B cell (primary cell): ENCODE measurements around the gene ZNF213. TPM values are rescaled to one million over a fixed set of nuclear protein-coding genes. Genes with fewer than 3 reads are reported as not detected.
A peak's percentile ranks its signal among the peaks of the same experiment; 100 is the strongest.

Experiments
- ATAC-seq: fragments of 200-7000 bp; cut with Tn5 transposase; one replicate; pipeline ENCODE4 v1.10.0; 2021; ENCODE audit warnings: low read depth, mild to moderate bottlenecking, moderate number of reproducible peaks, moderate library complexity
- CTCF ChIA-PET: fragments of 350-600 bp; sonication (Branson Sonifier 250); formaldehyde crosslinking; loops from one replicate; lab custom pipeline; 2021; ENCODE audit warnings: antibody characterized with exemption, inconsistent platforms; lab: Charles Lee
- POLR2A ChIA-PET: fragments of 350-600 bp; sonication (Branson Sonifier 250); formaldehyde crosslinking; loops from one replicate; lab custom pipeline; 2021; ENCODE audit warnings: antibody characterized with exemption; lab: Charles Lee
- DNase-seq: peaks from one replicate; pipeline ENCODE4 v3.0.0; 2013
- H2AFZ ChIP-seq: 2 replicates; pipeline ENCODE4 v1.6.1; 2012; ENCODE audit warnings: mild to moderate bottlenecking, low read depth, low read length; ENCODE audit not compliant: insufficient read depth, poor library complexity, severe bottlenecking
- H3K27ac ChIP-seq, 2 donors: 1 replicate in 1 of 2; 2 replicates in 1 of 2; pipeline ENCODE4 v1.5.1; 2012 to 2013; ENCODE audit warnings: low read length in 2 of 2, mild to moderate bottlenecking in 2 of 2, moderate library complexity in 1 of 2
- H3K27me3 ChIP-seq, 4 experiments: fragments of 200-600 bp in 1 of 4; sonication (generic) in 1 of 4; replicated peaks in 1 of 4; 1 replicate in 2 of 4; 2 replicates in 2 of 4; pipeline versions ENCODE4 v1.6.1 to v1.7.0; 2013 to 2016; ENCODE audit warnings: low read length in 3 of 4, mild to moderate bottlenecking in 2 of 4, mixed read lengths in 1 of 4, moderate library complexity in 1 of 4; ENCODE audit not compliant: insufficient read depth in 4 of 4, control insufficient read depth in 3 of 4; ENCODE audit errors: control extremely low read depth in 1 of 4
- H3K36me3 ChIP-seq, 2 experiments: replicated peaks in 1 of 2; 1 replicate in 1 of 2; 2 replicates in 1 of 2; pipeline versions ENCODE4 v1.6.1 to v1.7.1; 2013; ENCODE audit warnings: low read length in 1 of 2; ENCODE audit not compliant: insufficient read depth in 2 of 2, control insufficient read depth in 1 of 2; ENCODE audit errors: control extremely low read depth in 1 of 2, extremely low read depth in 1 of 2
- H3K4me1 ChIP-seq, 2 donors: fragments of 200-600 bp in 1 of 2; sonication (generic) in 1 of 2; 1 replicate in 1 of 2; 2 replicates in 1 of 2; pipeline versions ENCODE4 v1.5.1 to v1.6.1; 2013 to 2017; ENCODE audit warnings: low read length in 2 of 2; ENCODE audit not compliant: control insufficient read depth in 2 of 2, insufficient read depth in 2 of 2
- H3K4me2 ChIP-seq: replicated peaks from 2 replicates; pipeline ENCODE3; 2012; ENCODE audit warnings: mild to moderate bottlenecking, low read depth, low read length; ENCODE audit not compliant: poor library complexity, severe bottlenecking
- H3K4me3 ChIP-seq, 5 experiments: fragments of 200-600 bp in 1 of 5; sonication (generic) in 1 of 5; 1 replicate in 3 of 5; 2 replicates in 2 of 5; pipeline versions ENCODE4 v1.5.1 to v1.7.0; 2011 to 2016; ENCODE audit warnings: low read length in 4 of 5, mild to moderate bottlenecking in 4 of 5, low read depth in 2 of 5, control low read depth in 1 of 5, moderate library complexity in 1 of 5; ENCODE audit not compliant: insufficient read depth in 1 of 5; ENCODE audit errors: control extremely low read depth in 1 of 5, extremely low read depth in 1 of 5
- H3K79me2 ChIP-seq: fragments of 200-600 bp; sonication (generic); one replicate; pipeline ENCODE4 v1.6.0; 2016; ENCODE audit warnings: low read length; ENCODE audit not compliant: control insufficient read depth, insufficient read depth
- H3K9ac ChIP-seq: fragments of 200-600 bp; sonication (generic); 2 replicates; pipeline ENCODE4 v1.6.1; 2017; ENCODE audit warnings: mild to moderate bottlenecking, low read length, moderate library complexity
- H3K9me3 ChIP-seq, 3 donors: one replicate each; pipeline versions ENCODE4 v1.6.1 to v1.7.1; 2013; ENCODE audit warnings: low read length in 2 of 3; ENCODE audit not compliant: control insufficient read depth in 2 of 3, insufficient read depth in 1 of 3; ENCODE audit errors: control extremely low read depth in 1 of 3
- H4K20me1 ChIP-seq: 2 replicates; pipeline ENCODE4 v1.6.0; 2012; ENCODE audit warnings: mild to moderate bottlenecking, low read length; ENCODE audit not compliant: insufficient read depth, control insufficient read depth, poor library complexity, severe bottlenecking
- H3K27ac Mint-ChIP-seq: one replicate; pipeline ENCODE4 v1.8.0; 2021; ENCODE audit warnings: mixed read lengths
- H3K27me3 Mint-ChIP-seq: one replicate; pipeline ENCODE4 v1.8.0; 2021; ENCODE audit warnings: mixed read lengths
- H3K4me1 Mint-ChIP-seq: one replicate; pipeline ENCODE4 v1.8.0; 2021; ENCODE audit warnings: mixed read lengths
- H3K4me3 Mint-ChIP-seq: one replicate; pipeline ENCODE4 v1.8.0; 2021; ENCODE audit warnings: mixed read lengths
- H3K9me3 Mint-ChIP-seq: one replicate; pipeline ENCODE4 v1.8.0; 2022; ENCODE audit warnings: mixed read lengths; ENCODE audit not compliant: insufficient read depth
- EZH2 ChIP-seq: IDR thresholded peaks from 2 replicates; pipeline ENCODE4 v1.6.1; 2012; ENCODE audit warnings: borderline replicate concordance, low read depth, mild to moderate bottlenecking, moderate library complexity, low read length; ENCODE audit not compliant: insufficient read depth, poor library complexity, severe bottlenecking
- WGBS: methylation state at CpG from one replicate; pipeline ENCODE4 v1.1.5; 2013; ENCODE audit warnings: missing lambda C conversion rate; ENCODE audit not compliant: insufficient coverage; 5-methylcytosine and 5-hydroxymethylcytosine counted together
- intact Hi-C: fragments of 100-400 bp; cut with micrococcal nuclease; formaldehyde crosslinking; loops from one replicate; pipeline ENCODE4 v1.10.0; 2022
- polyA plus RNA-seq: library from polyadenylated mRNA; depleted of rRNA; stranded (reverse); fragments of >200 nt; gene quantifications from 2 replicates; pipeline ENCODE4 v1.2.3, GENCODE V29; 2012
- total RNA-seq, 2 donors: library from RNA; stranded (reverse); fragments of 120-200 nt in 1 of 2; gene quantifications; 1 replicate in 1 of 2; 2 replicates in 1 of 2; pipeline versions ENCODE4 v1.2.3 to v1.2.4, GENCODE V29; 2013 to 2022
- TF ChIP-seq, protein P1 (sequence below): fragments of 200-600 bp; IDR thresholded peaks from one replicate; pipeline ENCODE4 v1.8.0; 2022; ENCODE audit warnings: antibody characterized with exemption, mild to moderate bottlenecking

The ZNF213 gene
- total and polyA plus RNA-seq, 2 donors (not counting 1 experiment from before 2014, with no cell fraction given) = 1.4 to 7.2 TPM

GRCh38 chr16:3170440-3171180 lies 35.8 kb downstream of the ZNF213 start:
- WGBS = 3% methylated on average over 51 of the region's 53 CpGs
- no peaks in the 10 kb centered on the region for H3K36me3 ChIP-seq
- CTCF ChIA-PET = interaction anchor here (0.6 to 1.9 kb wide), 3 partner anchors 9 to 237 kb away, joined by 3 to 7 read pairs (median 5); no protein-coding TSS in a partner anchor
- H3K9ac ChIP-seq = peak overlapping the region; percentile 49
- H3K27me3 ChIP-seq = peaks cover 0 to 69% (median 45%) of the 10 kb centered on the region in 4 experiments
- H4K20me1 ChIP-seq = no peaks in the 10 kb centered on the region
- peak; percentile 9 for ATAC-seq
- peaks cover 43 to 46% of the 10 kb centered on the region in 2 donors for H3K4me1 ChIP-seq
- no peaks in the 10 kb centered on the region for H3K79me2 ChIP-seq
- peaks cover 0 to 49% (median 0%) of the 10 kb centered on the region in 3 donors for H3K9me3 ChIP-seq
- H3K27me3 Mint-ChIP-seq = peaks cover 46% of the 10 kb centered on the region
- TF ChIP-seq EZH2 = no peak
- TF ChIP-seq, protein P1, sequence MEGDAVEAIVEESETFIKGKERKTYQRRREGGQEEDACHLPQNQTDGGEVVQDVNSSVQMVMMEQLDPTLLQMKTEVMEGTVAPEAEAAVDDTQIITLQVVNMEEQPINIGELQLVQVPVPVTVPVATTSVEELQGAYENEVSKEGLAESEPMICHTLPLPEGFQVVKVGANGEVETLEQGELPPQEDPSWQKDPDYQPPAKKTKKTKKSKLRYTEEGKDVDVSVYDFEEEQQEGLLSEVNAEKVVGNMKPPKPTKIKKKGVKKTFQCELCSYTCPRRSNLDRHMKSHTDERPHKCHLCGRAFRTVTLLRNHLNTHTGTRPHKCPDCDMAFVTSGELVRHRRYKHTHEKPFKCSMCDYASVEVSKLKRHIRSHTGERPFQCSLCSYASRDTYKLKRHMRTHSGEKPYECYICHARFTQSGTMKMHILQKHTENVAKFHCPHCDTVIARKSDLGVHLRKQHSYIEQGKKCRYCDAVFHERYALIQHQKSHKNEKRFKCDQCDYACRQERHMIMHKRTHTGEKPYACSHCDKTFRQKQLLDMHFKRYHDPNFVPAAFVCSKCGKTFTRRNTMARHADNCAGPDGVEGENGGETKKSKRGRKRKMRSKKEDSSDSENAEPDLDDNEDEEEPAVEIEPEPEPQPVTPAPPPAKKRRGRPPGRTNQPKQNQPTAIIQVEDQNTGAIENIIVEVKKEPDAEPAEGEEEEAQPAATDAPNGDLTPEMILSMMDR = no peak
- H3K4me3 ChIP-seq = peak overlapping the region in 3 of 5 experiments; percentile 20 to 41 (median 34)
- peak overlapping the region; percentile 66 for H3K4me2 ChIP-seq
- H3K4me3 Mint-ChIP-seq = peak overlapping the region; percentile 84
- H3K27ac Mint-ChIP-seq = peak overlapping the region; percentile 71
- peaks cover 30% of the 10 kb centered on the region for H3K4me1 Mint-ChIP-seq
- intact Hi-C loops = loop anchor here (1.0 to 5.0 kb wide), 2 partner anchors 18 to 123 kb away; partner anchors contain the start of gene MMP25
- H3K9me3 Mint-ChIP-seq = no peaks in the 10 kb centered on the region
- DNase-seq = peak; percentile 56
- no peak overlapping the region for H3K27ac ChIP-seq
- H2AFZ ChIP-seq = peak overlapping the region; percentile 60
- POLR2A ChIA-PET = interaction anchor here (0.7 to 1.1 kb wide), 2 partner anchors 36 to 111 kb away, joined by 3 to 4 read pairs; no protein-coding TSS in a partner anchor
